K562 (cell line): ENCODE results near the gene ATP5MG. TPM values are rescaled to one million over a fixed set of nuclear protein-coding genes. Genes with fewer than 3 reads are reported as not detected.

Experiments used
- BRD4 ChIP-seq: fragments of 200-600 bp; sonication (generic); IDR thresholded peaks from 2 replicates; pipeline ENCODE4 v1.6.1; 2017; ENCODE audit warnings: inconsistent platforms
- NCOA1 ChIP-seq: fragments of 450-650 bp; IDR thresholded peaks from 2 replicates; pipeline ENCODE4 v1.6.1; 2016; ENCODE audit warnings: low read depth
- RCOR1 ChIP-seq, 2 experiments: IDR thresholded peaks; 2 replicates each; pipeline ENCODE4 v1.6.1; 2012; ENCODE audit warnings: low read depth in 2 of 2, low read length in 2 of 2, borderline replicate concordance in 1 of 2, improper control_type of control experiment in 1 of 2
- SIN3B ChIP-seq: fragments of 450-650 bp; IDR thresholded peaks from 2 replicates; pipeline ENCODE4 v1.6.1; 2017; ENCODE audit warnings: low read depth, mild to moderate bottlenecking, moderate library complexity
- TEAD4 ChIP-seq, 2 experiments: sonication (generic) in 1 of 2; formaldehyde crosslinking in 1 of 2; IDR thresholded peaks; 2 replicates each; pipeline versions ENCODE4 v1.6.1 to v1.8.0; 2012 to 2022; ENCODE audit warnings: borderline replicate concordance in 1 of 2, inconsistent platforms in 1 of 2, low read length in 1 of 2, mild to moderate bottlenecking in 1 of 2, missing genetic modification reagents in 1 of 2
- TOE1 ChIP-seq, 2 experiments: fragments of 450-650 bp in 1 of 2; sonication (generic) in 1 of 2; formaldehyde crosslinking in 1 of 2; IDR thresholded peaks; 2 replicates each; pipeline versions ENCODE4 v1.7.1 to v1.8.0; 2016 to 2022; ENCODE audit warnings: borderline replicate concordance in 2 of 2, mild to moderate bottlenecking in 2 of 2, antibody characterized with exemption in 1 of 2, inconsistent platforms in 1 of 2, low read depth in 1 of 2, missing genetic modification reagents in 1 of 2, moderate library complexity in 1 of 2
- ZNF146 ChIP-seq: IDR thresholded peaks from one replicate; pipeline ENCODE4 v1.6.1; 2018; ENCODE audit warnings: missing compliant biosample characterization; ENCODE audit not compliant: unreplicated experiment
- ZNF3 ChIP-seq: fragments of 250-450 bp; sonication (Bioruptor Pico); IDR thresholded peaks from 2 replicates; pipeline ENCODE4 v1.5.0; 2021; ENCODE audit warnings: mild to moderate bottlenecking, moderate library complexity
- ZSCAN32 ChIP-seq: fragments of 450-650 bp; formaldehyde crosslinking; IDR thresholded peaks from 2 replicates; pipeline ENCODE4 v1.4.0; 2020; ENCODE audit warnings: mild to moderate bottlenecking, moderate library complexity
- polyA plus RNA-seq, 8 experiments: library from polyadenylated mRNA; depleted of rRNA in 4 of 8; stranded (reverse) in 5 of 8; unstranded in 3 of 8; fragments of >200 nt; fragmentation: Nextera tagmentation in 2 of 8; fragmentation: Illumina TruSeq in 1 of 8; extraction: Ambion mirVana in 2 of 8; extraction: Trizol in 1 of 8; gene quantifications; 2 replicates each; pipeline versions ENCODE4 v1.2.1 to v1.2.3, GENCODE V29; 2011 to 2014; ENCODE audit warnings: inconsistent platforms in 1 of 8, missing spikeins in 1 of 8
- total RNA-seq, 7 experiments: library from RNA; depleted of rRNA in 6 of 7; stranded (reverse); fragments of >200 nt in 6 of 7; fragmentation: Illumina TruSeq in 2 of 7; extraction: Trizol in 2 of 7; gene quantifications; 2 replicates each; pipeline versions ENCODE4 v1.2.1 to v1.2.3, GENCODE V29; 2011 to 2021; ENCODE audit warnings: low replicate concordance in 1 of 7
- TF ChIP-seq, protein P1 (sequence below): fragments of 450-650 bp; IDR thresholded peaks from 2 replicates; pipeline ENCODE4 v1.7.1; 2018; ENCODE audit warnings: mild to moderate bottlenecking, low read depth; ENCODE audit not compliant: partially characterized antibody
- TF ChIP-seq, protein P2 (sequence below): fragments of 250-450 bp; sonication (Bioruptor Pico); IDR thresholded peaks from 2 replicates; pipeline ENCODE4 v1.8.0; 2021; ENCODE audit warnings: moderate library complexity, mild to moderate bottlenecking, inconsistent platforms
- TF ChIP-seq, protein P3 (sequence below): sonication (generic); formaldehyde crosslinking; IDR thresholded peaks from 2 replicates; pipeline ENCODE4 v1.8.0; 2022; ENCODE audit warnings: mild to moderate bottlenecking, missing genetic modification reagents
- TF ChIP-seq, protein P4 (sequence below): IDR thresholded peaks from 2 replicates; pipeline ENCODE4 v1.6.1; 2012; ENCODE audit warnings: low read depth, low read length, improper control_type of control experiment, borderline replicate concordance
- TF ChIP-seq, protein P5 (sequence below): sonication (generic); formaldehyde crosslinking; IDR thresholded peaks from 2 replicates; pipeline ENCODE4 v1.8.0; 2022; ENCODE audit warnings: missing genetic modification reagents, mild to moderate bottlenecking, borderline replicate concordance
- TF ChIP-seq, protein P6 (sequence below): fragments of 250-450 bp; sonication (Bioruptor Pico); IDR thresholded peaks from 2 replicates; pipeline ENCODE4 v1.8.0; 2022; ENCODE audit warnings: moderate library complexity, mild to moderate bottlenecking, inconsistent platforms
- TF ChIP-seq, protein P7 (sequence below): fragments of 450-650 bp; IDR thresholded peaks from 2 replicates; pipeline ENCODE4 v1.6.1; 2016; ENCODE audit warnings: antibody characterized with exemption

ATP5MG gene
- total and polyA plus RNA-seq, 9 of the 15 experiments (the other 6 are each of a cell fraction or from before 2014, with no cell fraction given): 301 to 2,138 (median 434) TPM

DNA sequence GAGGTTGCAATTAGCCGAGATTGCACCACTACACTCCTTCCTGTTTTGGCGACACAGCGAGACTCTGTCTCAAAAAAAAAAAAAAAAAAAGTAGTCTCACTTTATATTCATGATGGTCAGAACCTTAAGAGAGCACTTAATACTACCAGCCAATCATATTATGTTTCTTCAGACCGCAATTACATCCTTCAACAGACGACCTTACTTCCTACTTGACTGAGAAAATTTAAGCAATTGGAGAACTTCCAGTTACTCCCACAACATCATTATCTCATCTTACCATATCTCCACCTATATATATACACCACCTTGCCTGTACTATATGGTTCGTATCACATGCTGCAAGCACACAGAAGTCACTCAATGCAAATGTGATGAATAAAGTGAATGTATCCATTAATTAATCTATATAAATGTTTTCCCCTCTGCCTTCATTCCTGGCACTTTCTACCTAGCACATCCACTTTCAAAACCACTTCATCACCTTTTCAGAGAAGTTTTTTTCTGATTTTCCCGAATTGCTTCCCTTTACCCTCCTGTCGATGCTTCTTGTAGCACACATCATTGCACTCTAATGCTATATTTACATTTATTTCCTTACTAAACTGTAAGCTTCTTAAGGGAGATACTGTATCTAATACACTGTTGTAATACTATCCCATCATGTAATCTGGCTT is 13.8 kb downstream of the ATP5MG start (continued):
- TF ChIP-seq TEAD4 (IDR thresholded peaks at IDR 0.05; ENCODE audit: low read length): 0 out of 2 replicates have a peak, but pooled peaks have one; percentile 19
- no peak for TF ChIP-seq TEAD4 (CRISPR knock-in tag; IDR thresholded peaks at IDR 0.05; ENCODE audit: borderline replicate concordance)
- TF ChIP-seq, protein P1, sequence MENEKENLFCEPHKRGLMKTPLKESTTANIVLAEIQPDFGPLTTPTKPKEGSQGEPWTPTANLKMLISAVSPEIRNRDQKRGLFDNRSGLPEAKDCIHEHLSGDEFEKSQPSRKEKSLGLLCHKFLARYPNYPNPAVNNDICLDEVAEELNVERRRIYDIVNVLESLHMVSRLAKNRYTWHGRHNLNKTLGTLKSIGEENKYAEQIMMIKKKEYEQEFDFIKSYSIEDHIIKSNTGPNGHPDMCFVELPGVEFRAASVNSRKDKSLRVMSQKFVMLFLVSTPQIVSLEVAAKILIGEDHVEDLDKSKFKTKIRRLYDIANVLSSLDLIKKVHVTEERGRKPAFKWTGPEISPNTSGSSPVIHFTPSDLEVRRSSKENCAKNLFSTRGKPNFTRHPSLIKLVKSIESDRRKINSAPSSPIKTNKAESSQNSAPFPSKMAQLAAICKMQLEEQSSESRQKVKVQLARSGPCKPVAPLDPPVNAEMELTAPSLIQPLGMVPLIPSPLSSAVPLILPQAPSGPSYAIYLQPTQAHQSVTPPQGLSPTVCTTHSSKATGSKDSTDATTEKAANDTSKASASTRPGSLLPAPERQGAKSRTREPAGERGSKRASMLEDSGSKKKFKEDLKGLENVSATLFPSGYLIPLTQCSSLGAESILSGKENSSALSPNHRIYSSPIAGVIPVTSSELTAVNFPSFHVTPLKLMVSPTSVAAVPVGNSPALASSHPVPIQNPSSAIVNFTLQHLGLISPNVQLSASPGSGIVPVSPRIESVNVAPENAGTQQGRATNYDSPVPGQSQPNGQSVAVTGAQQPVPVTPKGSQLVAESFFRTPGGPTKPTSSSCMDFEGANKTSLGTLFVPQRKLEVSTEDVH: no peak
- TF ChIP-seq, protein P2, sequence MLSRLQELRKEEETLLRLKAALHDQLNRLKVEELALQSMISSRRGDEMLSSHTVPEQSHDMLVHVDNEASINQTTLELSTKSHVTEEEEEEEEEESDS: no peak
- no peak for TF ChIP-seq ZNF3
- TF ChIP-seq, protein P3, sequence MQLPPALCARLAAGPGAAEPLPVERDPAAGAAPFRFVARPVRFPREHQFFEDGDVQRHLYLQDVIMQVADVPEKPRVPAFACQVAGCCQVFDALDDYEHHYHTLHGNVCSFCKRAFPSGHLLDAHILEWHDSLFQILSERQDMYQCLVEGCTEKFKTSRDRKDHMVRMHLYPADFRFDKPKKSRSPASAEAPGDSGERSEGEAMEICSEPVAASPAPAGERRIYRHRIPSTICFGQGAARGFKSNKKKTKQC (CRISPR knock-in tag): no peak
- TF ChIP-seq ZNF146 (CRISPR knock-in tag): no peak
- TF ChIP-seq, protein P4, sequence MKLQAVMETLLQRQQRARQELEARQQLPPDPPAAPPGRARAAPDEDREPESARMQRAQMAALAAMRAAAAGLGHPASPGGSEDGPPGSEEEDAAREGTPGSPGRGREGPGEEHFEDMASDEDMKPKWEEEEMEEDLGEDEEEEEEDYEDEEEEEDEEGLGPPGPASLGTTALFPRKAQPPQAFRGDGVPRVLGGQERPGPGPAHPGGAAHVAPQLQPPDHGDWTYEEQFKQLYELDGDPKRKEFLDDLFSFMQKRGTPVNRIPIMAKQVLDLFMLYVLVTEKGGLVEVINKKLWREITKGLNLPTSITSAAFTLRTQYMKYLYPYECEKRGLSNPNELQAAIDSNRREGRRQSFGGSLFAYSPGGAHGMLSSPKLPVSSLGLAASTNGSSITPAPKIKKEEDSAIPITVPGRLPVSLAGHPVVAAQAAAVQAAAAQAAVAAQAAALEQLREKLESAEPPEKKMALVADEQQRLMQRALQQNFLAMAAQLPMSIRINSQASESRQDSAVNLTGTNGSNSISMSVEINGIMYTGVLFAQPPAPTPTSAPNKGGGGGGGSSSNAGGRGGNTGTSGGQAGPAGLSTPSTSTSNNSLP: 0 out of 2 replicates have a peak, but pooled peaks have one; percentile 4
- no peak for TF ChIP-seq NCOA1
- no peak for TF ChIP-seq TOE1 (IDR thresholded peaks at IDR 0.05; ENCODE audit: borderline replicate concordance)
- TF ChIP-seq TOE1 (CRISPR knock-in tag; IDR thresholded peaks at IDR 0.05; ENCODE audit: borderline replicate concordance, low read depth): 0 out of 2 replicates have a peak, but pooled peaks have one; percentile 72
- TF ChIP-seq RCOR1 (IDR thresholded peaks at IDR 0.05; ENCODE audit: borderline replicate concordance in 1 of 2, low read depth in 2 of 2, low read length in 2 of 2): no peak; a peak in 1 of 4 replicates
- TF ChIP-seq, protein P5, sequence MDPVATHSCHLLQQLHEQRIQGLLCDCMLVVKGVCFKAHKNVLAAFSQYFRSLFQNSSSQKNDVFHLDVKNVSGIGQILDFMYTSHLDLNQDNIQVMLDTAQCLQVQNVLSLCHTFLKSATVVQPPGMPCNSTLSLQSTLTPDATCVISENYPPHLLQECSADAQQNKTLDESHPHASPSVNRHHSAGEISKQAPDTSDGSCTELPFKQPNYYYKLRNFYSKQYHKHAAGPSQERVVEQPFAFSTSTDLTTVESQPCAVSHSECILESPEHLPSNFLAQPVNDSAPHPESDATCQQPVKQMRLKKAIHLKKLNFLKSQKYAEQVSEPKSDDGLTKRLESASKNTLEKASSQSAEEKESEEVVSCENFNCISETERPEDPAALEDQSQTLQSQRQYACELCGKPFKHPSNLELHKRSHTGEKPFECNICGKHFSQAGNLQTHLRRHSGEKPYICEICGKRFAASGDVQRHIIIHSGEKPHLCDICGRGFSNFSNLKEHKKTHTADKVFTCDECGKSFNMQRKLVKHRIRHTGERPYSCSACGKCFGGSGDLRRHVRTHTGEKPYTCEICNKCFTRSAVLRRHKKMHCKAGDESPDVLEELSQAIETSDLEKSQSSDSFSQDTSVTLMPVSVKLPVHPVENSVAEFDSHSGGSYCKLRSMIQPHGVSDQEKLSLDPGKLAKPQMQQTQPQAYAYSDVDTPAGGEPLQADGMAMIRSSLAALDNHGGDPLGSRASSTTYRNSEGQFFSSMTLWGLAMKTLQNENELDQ (CRISPR knock-in tag): no peak
- no peak for TF ChIP-seq BRD4
- TF ChIP-seq ZSCAN32: no peak
- TF ChIP-seq, protein P6, sequence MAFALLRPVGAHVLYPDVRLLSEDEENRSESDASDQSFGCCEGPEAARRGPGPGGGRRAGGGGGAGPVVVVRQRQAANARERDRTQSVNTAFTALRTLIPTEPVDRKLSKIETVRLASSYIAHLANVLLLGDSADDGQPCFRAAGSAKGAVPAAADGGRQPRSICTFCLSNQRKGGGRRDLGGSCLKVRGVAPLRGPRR: no peak
- TF ChIP-seq SIN3B: no peak
- TF ChIP-seq, protein P7, sequence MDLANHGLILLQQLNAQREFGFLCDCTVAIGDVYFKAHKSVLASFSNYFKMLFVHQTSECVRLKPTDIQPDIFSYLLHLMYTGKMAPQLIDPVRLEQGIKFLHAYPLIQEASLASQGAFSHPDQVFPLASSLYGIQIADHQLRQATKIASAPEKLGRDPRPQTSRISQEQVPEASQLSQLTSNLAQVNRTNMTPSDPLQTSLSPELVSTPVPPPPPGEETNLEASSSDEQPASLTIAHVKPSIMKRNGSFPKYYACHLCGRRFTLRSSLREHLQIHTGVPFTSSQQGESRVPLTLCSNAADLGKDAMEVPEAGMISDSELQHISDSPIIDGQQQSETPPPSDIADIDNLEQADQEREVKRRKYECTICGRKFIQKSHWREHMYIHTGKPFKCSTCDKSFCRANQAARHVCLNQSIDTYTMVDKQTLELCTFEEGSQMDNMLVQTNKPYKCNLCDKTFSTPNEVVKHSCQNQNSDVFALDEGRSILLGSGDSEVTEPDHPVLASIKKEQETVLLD: no peak
